Stimulated activated effector memory CD8-positive, alpha-beta T cell treated with anti-CD3 and anti-CD28 coated beads, Interleukin-12 subunit alpha, Interleukin-12 subunit beta, amount 100 ng/mL, for 72 hours (primary cell): ENCODE data around the gene SREBF2.
A peak's percentile ranks its signal among the peaks of the same experiment; 100 is the strongest.

Experiments used
- ATAC-seq: fragments of 150-1000 bp; cut with Tn5 transposase; 2 replicates; pipeline ENCODE4 v1.10.0; 2021
- DNase-seq, 2 donors: peaks; one replicate each; pipeline ENCODE4 v3.0.0; 2021 to 2022; ENCODE audit warnings: low spot score in 2 of 2
- H3K27ac Mint-ChIP-seq: one replicate; pipeline ENCODE4 v1.8.0; 2022; ENCODE audit warnings: mild to moderate bottlenecking, mixed read lengths
- H3K36me3 Mint-ChIP-seq: one replicate; pipeline ENCODE4 v1.8.0; 2022; ENCODE audit warnings: mild to moderate bottlenecking, mixed read lengths
- H3K4me1 Mint-ChIP-seq: one replicate; pipeline ENCODE4 v1.8.0; 2022; ENCODE audit warnings: mixed read lengths
- H3K4me3 Mint-ChIP-seq: one replicate; pipeline ENCODE4 v1.8.0; 2022; ENCODE audit warnings: mild to moderate bottlenecking, mixed read lengths
- H3K9me3 Mint-ChIP-seq: one replicate; pipeline ENCODE4 v1.8.0; 2022; ENCODE audit warnings: mixed read lengths

SREBF2 gene

DNA sequence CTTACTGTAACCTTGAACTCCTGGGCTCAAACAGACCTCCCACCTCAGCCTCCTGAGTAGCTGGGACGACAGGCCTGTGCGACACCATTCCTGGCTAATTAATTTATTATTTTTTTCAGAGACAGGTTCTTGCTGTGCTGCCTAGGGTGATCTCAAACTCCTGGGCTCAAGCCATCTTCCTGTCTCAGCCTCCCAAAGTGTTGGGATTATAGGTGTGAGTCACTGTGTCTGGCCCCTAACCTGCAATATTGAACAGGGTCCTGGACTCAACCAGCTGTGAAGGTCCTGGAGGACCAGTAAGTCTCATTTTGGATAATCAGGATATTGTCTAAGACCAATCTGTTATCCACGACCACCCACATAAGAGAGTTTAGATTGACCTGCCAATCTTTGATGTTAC, 17.2 kb upstream of the SREBF2 start:
- no peak for DNase-seq
- peaks cover 34% of the 10 kb centered on the region for H3K36me3 Mint-ChIP-seq
- no peaks in the 10 kb centered on the region for H3K9me3 Mint-ChIP-seq
- ATAC-seq: no peak
- H3K4me1 Mint-ChIP-seq: peaks cover 3% of the 10 kb centered on the region
- no peak overlapping the region for H3K4me3 Mint-ChIP-seq
- H3K27ac Mint-ChIP-seq: no peak overlapping the region

DNA sequence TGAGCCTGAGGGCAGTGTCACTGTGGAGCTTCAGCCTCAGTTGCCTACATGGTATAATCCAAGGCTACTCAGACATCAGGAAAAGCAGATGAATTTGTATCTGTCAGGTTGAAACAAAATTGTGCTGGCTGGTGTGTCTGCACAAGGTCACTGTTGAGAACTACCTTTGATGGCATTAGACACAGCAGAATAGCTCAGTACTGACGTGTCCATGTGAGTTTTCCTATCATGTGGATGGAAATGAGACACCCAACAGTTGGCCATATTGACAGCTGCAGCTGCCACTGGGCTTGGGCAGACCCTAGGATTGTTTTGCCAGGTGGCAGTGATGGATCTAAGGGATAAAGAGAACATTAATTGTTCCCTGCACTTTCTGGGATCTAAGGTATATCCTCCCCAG, 16.7 kb upstream of the SREBF2 start:
- peaks cover 29% of the 10 kb centered on the region for H3K36me3 Mint-ChIP-seq
- no peaks in the 10 kb centered on the region for H3K9me3 Mint-ChIP-seq
- DNase-seq (no peak), ATAC-seq (no peak)
- no peak overlapping the region for H3K27ac Mint-ChIP-seq
- no peak overlapping the region for H3K4me3 Mint-ChIP-seq
- H3K4me1 Mint-ChIP-seq: peaks cover 7% of the 10 kb centered on the region

DNA sequence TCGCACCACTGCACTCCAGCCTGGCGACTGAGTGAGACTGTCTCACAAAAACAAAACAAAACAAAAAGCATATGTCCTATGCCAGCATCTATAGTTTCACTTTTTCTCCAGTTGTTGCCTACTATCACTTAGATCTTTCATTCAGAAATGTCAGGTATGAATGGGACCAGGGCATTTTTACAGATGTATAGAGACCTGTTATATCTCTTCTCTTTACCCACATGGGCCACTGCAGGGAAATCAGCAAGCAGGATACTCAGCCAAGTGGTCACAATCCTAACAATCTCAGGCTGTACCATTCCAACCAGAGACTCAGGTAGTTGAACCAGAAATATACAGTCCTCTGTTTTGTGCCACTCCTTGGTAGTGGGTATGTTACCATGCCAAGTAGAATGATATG, 16.0 kb upstream of the SREBF2 start:
- Mint-ChIP-seq H3K27ac (no peak overlapping the region), H3K4me1 (peaks cover 13% of the 10 kb centered on the region), H3K4me3 (no peak overlapping the region), H3K36me3 (peaks cover 33% of the 10 kb centered on the region), H3K9me3 (no peaks in the 10 kb centered on the region)
- no peak for ATAC-seq
- DNase-seq: no peak

DNA sequence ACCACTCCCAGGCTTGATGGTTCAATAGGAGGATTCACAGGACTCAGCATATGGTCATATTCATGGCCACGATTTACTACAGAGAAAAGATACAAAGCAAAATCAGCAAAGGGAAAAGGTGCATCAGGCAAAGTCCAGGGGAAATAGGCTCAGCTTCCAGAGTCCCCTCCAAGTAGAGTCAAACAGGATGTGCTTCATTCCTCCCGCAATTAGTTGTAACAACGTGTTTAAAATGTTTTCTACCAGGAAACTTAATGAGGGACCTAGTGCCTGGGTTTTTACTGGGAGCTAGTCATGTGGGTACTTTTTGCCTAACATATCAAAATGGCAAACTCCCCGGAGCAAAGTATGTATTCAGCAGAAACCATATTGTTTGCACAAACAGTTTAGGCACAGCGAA, 14.9 kb upstream of the SREBF2 start:
- ATAC-seq (no peak), DNase-seq (no peak)
- Mint-ChIP-seq H3K4me3 (no peak overlapping the region), H3K4me1 (peaks cover 24% of the 10 kb centered on the region), H3K36me3 (peaks cover 40% of the 10 kb centered on the region), H3K27ac (no peak overlapping the region), H3K9me3 (no peaks in the 10 kb centered on the region)

DNA sequence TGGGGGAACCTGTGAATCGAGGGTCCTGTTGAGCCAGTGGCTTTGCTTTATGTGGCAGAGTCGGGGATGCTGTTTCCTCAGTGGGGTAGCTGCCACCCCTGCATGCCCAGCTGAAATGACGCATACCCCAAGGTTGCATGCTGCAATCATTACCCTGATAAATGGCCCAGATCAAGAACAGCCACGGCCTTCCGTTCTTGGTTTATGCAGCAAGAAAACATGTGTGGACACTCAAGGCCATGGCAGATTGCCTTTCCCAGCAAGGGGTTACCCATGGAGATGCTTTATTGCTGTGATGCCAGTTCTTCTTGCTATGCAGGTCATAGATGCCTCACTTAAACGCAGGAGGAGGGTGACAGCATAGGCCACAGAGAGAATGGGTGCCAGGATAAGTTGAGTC, 14.3 kb upstream of the SREBF2 start:
- Mint-ChIP-seq H3K4me3 (no peak overlapping the region), H3K4me1 (peaks cover 27% of the 10 kb centered on the region), H3K27ac (no peak overlapping the region), H3K9me3 (no peaks in the 10 kb centered on the region), H3K36me3 (peaks cover 46% of the 10 kb centered on the region)
- ATAC-seq (no peak), DNase-seq (no peak)

DNA sequence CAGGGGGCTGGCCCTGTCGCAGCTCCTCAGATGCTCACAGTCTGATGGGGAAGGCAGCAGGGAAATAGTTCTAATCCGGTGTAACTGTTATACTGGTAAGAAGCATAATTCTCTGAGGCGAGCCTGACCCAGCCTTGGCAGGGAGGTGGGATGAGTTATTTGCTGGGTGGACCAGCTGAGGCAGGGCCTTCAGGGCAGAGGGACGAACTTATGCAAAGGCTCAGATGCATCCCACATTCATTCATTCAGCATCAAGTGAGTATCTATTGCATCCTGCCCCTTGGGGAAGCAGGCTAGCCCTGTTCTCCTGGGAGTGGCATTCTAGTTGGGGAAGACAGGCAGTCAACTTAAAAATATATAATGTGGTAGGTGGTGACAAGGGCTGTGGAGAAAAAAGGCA, 13.6 kb upstream of the SREBF2 start:
- peak overlapping the region; percentile 74 for H3K27ac Mint-ChIP-seq
- no peak overlapping the region for H3K4me3 Mint-ChIP-seq
- ATAC-seq (no peak), DNase-seq (no peak)
- H3K4me1 Mint-ChIP-seq: peaks cover 34% of the 10 kb centered on the region
- H3K9me3 Mint-ChIP-seq: no peaks in the 10 kb centered on the region
- peaks cover 42% of the 10 kb centered on the region for H3K36me3 Mint-ChIP-seq

DNA sequence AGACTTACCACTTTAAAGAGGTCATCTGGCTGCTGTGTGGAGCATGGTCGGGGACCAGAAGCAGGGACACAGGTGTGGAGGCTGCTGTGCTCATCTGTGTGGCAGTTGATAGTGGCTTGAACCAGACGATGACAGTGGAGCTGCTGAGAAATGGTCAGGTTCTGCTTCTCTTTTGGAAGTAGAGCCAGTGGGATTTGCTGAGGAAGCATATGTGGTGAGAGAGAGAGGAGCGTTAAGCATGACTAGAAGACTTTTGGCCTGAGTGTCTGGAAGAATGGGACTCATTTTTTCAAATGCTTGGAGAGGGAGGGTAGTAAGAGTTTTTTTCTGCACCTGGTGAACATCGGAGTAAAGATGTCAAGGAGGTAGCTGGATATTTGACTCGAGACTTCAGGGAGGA, 12.5 kb upstream of the SREBF2 start:
- Mint-ChIP-seq H3K36me3 (peaks cover 33% of the 10 kb centered on the region), H3K9me3 (no peaks in the 10 kb centered on the region), H3K4me3 (no peak overlapping the region), H3K27ac (peak overlapping the region; percentile 82), H3K4me1 (peaks cover 44% of the 10 kb centered on the region)
- DNase-seq: no peak
- no peak for ATAC-seq

DNA sequence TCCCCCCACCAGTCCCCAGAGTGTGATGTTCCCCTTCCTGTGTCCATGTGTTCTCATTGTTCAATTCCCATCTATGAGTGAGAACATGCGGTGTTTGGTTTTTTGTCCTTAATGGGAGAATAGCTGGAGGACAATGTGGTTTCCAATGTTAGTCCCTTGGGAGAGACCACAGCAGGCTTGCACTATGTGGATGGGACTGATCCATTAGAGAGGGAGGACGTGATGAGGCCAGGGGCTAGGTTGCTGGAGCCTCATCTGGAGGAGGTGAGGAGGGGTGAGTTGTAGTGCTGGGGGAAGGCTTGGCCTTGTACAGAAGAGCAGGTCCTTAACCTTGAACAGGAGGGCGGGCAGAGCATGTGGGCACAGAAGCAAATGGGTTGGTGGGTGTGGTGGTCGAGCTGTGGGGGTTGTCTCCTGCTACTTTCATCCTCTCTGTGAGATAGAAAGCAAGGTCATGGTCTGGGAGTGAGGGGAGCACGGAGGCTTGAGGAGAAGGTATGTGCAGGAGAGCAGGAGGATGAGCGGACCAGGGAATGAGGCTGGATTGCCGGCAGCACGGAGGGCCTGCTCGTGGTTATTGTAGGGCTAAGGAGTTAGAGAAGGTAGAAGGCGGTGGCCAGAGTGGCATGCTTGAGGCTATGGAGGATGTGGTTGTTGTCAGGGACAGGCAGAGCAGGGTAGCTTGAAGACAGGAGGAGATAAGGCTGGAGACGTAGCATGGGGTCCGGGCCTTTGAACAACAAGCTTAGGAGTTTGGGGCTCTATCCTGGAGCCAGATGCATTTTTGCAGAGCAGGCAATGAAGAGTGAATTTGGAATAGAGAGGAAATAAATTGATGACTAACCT, 11.2 kb upstream of the SREBF2 start:
- Mint-ChIP-seq H3K36me3 (peaks cover 26% of the 10 kb centered on the region), H3K4me3 (no peak overlapping the region), H3K9me3 (no peaks in the 10 kb centered on the region), H3K4me1 (peaks cover 49% of the 10 kb centered on the region), H3K27ac (peak overlapping the region; percentile 82)
- DNase-seq (no peak), ATAC-seq (peak; percentile 2)

DNA sequence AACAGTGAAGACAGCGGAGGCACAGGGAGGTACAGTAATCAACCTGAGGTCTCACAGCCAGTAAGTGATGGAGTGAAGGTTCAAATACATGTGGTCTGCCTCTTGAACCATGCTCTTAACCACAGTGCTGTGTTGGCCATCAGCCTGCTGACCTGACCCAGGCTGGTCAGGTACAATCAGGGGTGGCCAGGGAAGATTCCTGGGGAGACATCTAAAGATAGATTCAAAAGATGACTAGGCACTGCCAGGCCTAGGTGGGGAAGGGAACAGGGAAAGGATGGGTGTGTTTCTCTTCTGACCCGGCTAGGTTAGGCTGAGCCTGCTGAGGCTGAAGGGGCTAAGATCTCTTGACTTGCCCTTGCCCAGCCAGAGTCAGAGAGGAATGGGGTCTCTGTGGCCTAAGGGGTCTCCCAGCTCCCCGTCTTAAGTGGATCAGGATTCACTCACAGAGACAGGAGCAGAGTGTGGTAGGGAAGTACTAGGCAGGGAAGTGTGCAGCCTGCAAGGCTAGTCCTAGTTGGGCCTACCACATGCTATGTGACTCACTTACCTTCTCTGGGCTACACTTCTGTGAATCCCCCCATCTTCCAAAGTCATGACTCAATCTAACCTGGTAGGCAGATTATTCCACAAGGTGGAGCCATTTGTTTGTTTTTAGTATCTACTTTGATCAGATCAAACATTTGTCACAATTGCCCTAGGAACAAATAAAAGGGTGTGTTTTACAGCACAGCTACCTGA, 10.4 kb upstream of the SREBF2 start:
- Mint-ChIP-seq H3K36me3 (peaks cover 26% of the 10 kb centered on the region), H3K9me3 (no peaks in the 10 kb centered on the region), H3K27ac (peak overlapping the region; percentile 82), H3K4me3 (peak overlapping the region; percentile 10), H3K4me1 (peaks cover 57% of the 10 kb centered on the region)
- ATAC-seq (peak; percentile 95), DNase-seq (peak in 1 of 2 donors; percentile 73)

DNA sequence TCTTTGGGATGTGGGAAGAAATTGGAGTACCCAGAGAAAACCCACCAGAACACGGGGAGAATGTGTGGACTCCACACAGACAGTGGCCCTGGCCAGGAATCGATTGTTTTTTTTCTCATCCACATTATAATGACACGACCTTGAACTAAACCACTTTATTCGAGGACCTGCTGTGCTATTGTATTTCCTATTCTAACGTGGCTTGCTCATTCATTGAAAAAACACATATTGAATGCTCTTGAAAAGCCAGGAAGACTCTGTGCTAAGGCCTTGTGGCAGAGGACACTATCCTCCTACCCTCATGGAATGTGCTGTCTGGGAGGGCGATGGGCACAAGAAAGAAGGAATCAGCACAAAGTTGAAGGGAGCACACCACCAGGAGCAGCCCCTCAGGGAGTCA, 9.1 kb upstream of the SREBF2 start:
- H3K4me3 Mint-ChIP-seq: no peak overlapping the region
- no peak for DNase-seq
- no peaks in the 10 kb centered on the region for H3K9me3 Mint-ChIP-seq
- H3K4me1 Mint-ChIP-seq: peaks cover 70% of the 10 kb centered on the region
- peaks cover 26% of the 10 kb centered on the region for H3K36me3 Mint-ChIP-seq
- peak overlapping the region; percentile 82 for H3K27ac Mint-ChIP-seq
- ATAC-seq: no peak

DNA sequence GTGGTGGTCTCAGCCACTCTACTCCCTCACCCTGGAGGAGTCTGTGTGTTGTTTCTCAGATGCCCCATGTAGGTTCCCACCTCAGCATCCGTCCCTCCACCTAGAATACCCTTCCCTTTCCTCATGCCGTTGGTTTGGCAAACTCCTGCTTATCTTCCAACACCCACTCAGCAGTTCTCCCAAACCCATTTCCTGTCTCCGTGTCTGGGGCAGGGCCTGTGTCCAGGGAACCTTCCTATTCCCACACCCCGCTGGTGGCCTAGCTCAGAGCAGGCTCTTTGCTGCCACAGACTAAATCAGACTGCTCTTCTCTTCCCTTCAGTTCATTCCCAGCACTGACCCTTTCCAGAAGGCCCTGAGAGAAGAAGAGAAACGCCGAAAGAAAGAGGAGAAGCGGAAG, 7.5 kb upstream of the SREBF2 start:
- Mint-ChIP-seq H3K9me3 (no peaks in the 10 kb centered on the region), H3K4me1 (peaks cover 70% of the 10 kb centered on the region), H3K36me3 (peaks cover 26% of the 10 kb centered on the region), H3K4me3 (no peak overlapping the region), H3K27ac (peak overlapping the region; percentile 82)
- ATAC-seq (no peak), DNase-seq (no peak)

DNA sequence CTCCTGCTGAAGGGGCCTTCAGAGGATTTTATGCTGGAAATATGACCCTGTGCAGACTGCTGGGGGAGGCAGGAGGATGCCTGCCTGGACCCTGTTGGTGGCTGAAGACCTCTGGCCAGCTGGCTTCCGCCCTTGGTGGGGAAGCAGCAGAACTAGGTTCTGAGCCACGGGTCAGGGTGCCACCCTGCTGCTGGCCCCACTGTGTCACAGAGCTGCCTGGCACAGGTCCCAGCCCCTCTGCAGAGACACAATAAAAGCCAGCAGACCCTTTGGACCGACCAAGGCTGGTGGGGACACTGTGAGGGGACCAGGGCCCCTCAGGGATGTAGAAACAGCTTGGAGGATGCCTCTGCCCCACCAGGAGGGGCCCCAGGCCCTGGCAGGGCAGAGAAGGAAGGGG, 6.9 kb upstream of the SREBF2 start:
- Mint-ChIP-seq H3K9me3 (no peaks in the 10 kb centered on the region), H3K4me3 (no peak overlapping the region), H3K27ac (peak overlapping the region; percentile 82), H3K4me1 (peaks cover 64% of the 10 kb centered on the region), H3K36me3 (peaks cover 26% of the 10 kb centered on the region)
- DNase-seq (no peak), ATAC-seq (no peak)

DNA sequence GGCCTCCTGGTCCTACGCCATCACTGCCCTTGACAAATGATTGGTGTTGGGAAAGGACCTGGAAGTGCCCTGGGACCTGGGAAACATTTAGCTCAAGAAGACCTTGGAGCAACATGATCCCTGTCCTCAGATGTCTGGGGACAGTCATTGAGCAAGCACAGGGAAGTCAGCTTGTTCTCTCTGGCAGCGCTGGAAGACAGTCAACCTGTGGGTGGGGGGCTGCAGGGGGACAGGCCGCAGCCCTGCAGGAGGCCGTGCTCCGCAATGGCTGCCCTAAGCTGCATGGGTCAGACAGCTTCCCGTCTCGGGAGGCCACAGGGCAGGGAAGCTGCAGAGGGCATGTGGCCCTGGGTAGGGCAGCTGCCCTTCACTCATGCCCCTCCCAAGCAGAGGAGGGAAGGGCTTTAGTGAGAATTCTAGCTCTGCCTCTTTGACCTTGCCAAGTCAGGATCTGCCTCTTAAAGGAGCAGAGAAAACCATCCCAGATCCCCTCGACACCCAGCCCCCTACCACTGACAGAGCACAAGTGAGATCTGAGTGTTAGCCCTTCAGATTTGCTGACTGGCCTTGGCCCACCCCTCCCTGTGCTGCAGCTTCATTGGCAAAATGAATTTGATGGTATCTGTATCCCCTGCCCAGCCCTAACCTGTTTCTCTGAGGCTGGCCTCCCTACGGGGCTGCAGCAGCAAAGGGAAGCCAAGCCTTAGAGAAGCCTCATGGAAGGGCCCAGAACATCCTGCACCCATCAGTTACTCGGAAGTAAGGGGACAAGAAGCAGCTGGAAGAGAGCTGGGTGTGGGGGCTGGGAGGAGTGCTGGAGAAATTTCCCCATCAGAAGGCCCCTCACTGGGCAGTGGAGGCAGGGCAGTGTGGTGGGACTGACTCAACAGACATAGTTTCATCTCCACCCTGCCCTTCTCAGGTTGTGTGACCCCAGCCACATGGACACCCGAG, 6.2 kb upstream of the SREBF2 start:
- ATAC-seq: no peak
- Mint-ChIP-seq H3K4me3 (peak overlapping the region; percentile 20), H3K4me1 (peaks cover 65% of the 10 kb centered on the region), H3K27ac (peak overlapping the region; percentile 82), H3K9me3 (no peaks in the 10 kb centered on the region), H3K36me3 (peaks cover 28% of the 10 kb centered on the region)
- DNase-seq: no peak

DNA sequence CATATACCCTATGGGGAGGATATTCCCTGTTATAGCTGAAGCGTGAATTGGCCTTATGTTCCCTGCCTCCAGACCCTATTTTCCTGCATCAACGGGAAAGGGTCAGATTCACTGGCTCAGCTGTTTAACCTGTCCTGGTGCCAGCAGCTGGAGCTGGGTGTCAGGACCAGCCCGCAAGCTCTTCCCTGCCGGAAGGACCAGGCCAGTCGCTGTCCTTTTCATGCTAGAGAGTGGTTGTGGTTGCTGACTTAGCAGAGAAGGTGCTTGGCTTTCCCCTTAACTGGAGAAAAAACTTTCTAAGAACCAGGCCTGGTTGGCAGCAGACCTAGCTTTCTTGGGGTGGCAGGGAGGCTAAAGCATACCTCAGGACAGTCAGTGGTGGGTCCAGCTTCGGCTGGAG, 5.2 kb upstream of the SREBF2 start:
- DNase-seq (no peak), ATAC-seq (no peak)
- Mint-ChIP-seq H3K4me1 (peaks cover 65% of the 10 kb centered on the region), H3K27ac (peak overlapping the region; percentile 82), H3K36me3 (peaks cover 28% of the 10 kb centered on the region), H3K9me3 (no peaks in the 10 kb centered on the region), H3K4me3 (peak overlapping the region; percentile 20)

DNA sequence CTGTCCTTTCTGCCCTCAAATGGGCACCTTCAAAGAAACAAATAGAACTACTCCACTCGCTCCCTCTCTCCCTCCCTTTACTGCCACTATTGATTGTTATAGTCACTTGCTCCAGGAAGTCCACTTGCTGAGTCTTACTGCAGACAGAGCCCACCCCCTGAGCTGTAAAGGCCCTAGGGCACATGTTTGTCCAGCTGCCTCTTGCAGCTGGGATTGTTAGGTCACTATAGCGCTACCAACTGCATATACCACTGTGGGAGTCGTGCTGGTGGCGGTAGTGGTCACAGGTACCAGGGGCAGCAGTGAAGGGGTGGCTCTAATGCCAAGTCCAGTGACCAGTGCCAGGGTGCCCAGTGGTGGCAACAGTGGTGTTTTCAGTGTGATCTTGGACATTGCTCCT, 4.4 kb upstream of the SREBF2 start:
- Mint-ChIP-seq H3K27ac (peak overlapping the region; percentile 82), H3K9me3 (no peaks in the 10 kb centered on the region), H3K4me1 (peaks cover 59% of the 10 kb centered on the region), H3K4me3 (peak overlapping the region; percentile 20), H3K36me3 (peaks cover 26% of the 10 kb centered on the region)
- no peak for ATAC-seq
- no peak for DNase-seq
